Measurements from ENCODE around the gene BRAF.

DNA sequence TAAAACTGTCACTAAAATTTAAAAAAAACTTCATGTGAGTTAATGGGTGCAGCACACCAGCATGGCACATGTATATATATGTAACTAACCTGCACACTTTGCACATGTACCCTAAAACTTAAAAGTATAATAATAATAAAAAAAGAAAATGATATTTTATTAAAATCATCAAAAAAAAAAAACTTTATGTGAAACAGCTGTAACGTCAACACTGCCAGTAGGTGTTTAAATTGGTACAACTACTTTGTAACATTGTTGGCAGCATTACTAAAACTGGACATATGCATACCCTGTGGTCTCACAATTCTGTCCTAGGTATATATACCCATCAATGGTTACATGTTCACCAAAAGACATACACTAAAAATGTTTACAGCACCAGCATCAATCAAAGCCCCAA lies 146.2 kb downstream of the BRAF start:
- no peak for TF ChIP-seq POLR2A (IDR thresholded peaks at IDR 0.05; ENCODE audit: low read depth, low read length)
- no peak for TF ChIP-seq CTCF (IDR thresholded peaks at IDR 0.05; ENCODE audit: extremely low read depth in 1 of 2, insufficient read depth in 1 of 2, low read depth in 1 of 2, low read length in 2 of 2)
- no peak for TF ChIP-seq JUN (IDR thresholded peaks at IDR 0.05; ENCODE audit: borderline replicate concordance, insufficient read depth, insufficient read length, low read depth)
- TF ChIP-seq EZH2 (IDR thresholded peaks at IDR 0.05; ENCODE audit: borderline replicate concordance, low read depth, low read length, severe bottlenecking): no peak
- TF ChIP-seq MYC (IDR thresholded peaks at IDR 0.05; ENCODE audit: low read depth, low read length): no peak

All from endothelial cell of umbilical vein (primary cell).